ENCODE measurements around the gene STK35. TPM values are rescaled to one million over a fixed set of nuclear protein-coding genes. Genes with fewer than 3 reads are reported as not detected.

The STK35 gene
- total RNA-seq, result 10 to 100 TPM; 19.1 to 19.9 TPM

DNA sequence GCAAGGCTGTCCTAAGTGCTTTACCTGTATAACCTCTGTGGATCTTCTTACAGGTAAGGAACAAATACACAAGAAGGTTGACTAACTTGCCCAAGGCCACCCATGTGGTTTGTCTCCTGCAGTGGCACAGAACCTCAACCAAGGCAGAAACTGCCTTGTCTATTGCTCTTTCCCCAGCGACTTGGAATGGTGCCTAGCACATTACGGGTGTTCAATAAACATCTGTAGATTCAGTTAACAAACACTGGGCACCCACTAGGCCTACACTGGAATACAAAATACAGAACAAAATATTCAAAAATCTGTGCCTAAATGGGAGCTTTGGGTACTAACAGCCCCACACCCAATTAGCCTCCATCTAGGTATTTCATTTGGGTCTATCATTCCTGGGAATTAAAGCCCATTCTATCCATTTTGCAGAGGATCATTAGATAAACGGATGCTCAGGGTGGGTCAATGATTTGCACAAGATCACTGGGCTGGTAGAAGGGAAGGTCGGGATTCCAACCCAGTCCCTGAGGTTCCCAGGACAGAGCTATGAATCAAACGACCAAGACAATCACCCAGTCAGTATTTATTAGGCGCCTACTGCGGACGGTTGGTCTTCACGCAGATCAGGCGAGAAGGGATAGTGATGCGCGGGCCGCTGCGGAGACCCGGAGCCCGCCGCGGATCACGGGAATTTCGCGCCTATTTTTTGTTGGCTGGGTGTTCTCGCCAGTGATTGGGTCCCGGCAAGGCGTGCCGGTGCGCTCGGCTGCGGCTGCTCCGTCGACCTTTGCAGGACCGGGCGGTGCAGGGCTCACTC is at the start of gene STK35:
Gene STK35 (plus strand): TSS at position 771 of the 808 bp plus-strand sequence. CDS start 55 bp downstream, outside the sequence.
- peaks cover 35% of the 10 kb centered on the region for H3K4me1 Mint-ChIP-seq
- H3K4me3 Mint-ChIP-seq, result peak within 1 kb of the TSS; percentile 95
- DNase-seq, result peak; percentile 82
- no peaks in the 10 kb centered on the region for H3K27me3 Mint-ChIP-seq
- peaks cover 25% of the 10 kb centered on the region for H3K36me3 Mint-ChIP-seq
- H3K27ac Mint-ChIP-seq, result peak within 1 kb of the TSS; percentile 99
- H3K9me3 Mint-ChIP-seq, result no peaks in the 10 kb centered on the region

GRCh38 chr20:2051946-2052345 is 49.7 kb upstream of the STK35 start:
- Mint-ChIP-seq H3K27ac (no peak overlapping the region), H3K4me1 (no peaks in the 10 kb centered on the region), H3K4me3 (no peak overlapping the region), H3K27me3 (peaks cover 28% of the 10 kb centered on the region), H3K9me3 (peaks cover 1% of the 10 kb centered on the region), H3K36me3 (no peaks in the 10 kb centered on the region)
- DNase-seq, result no peak

DNA sequence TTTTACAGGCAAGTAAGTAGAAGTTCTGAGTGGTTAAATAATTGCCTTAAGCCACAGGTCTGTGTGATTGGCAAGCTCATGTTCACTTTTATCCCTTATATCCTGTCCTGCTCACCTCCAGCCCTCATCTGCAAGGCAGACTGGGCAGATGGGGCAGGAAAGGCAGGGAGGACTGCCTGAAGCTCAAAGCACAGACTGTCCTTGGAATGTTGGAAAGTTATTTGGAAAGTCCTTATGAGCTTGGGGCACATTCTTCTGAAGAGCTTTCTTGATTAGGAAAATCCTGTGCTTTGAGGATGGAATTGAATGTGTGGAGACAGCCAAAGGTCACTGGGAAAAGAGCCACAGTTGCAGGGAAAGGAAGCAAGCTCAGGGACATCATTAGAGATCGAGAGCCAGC is 48.9 kb upstream of the STK35 start:
- H3K9me3 Mint-ChIP-seq, result peaks cover 5% of the 10 kb centered on the region
- H3K36me3 Mint-ChIP-seq, result no peaks in the 10 kb centered on the region
- no peak overlapping the region for H3K27ac Mint-ChIP-seq
- H3K4me1 Mint-ChIP-seq, result no peaks in the 10 kb centered on the region
- no peak overlapping the region for H3K4me3 Mint-ChIP-seq
- peaks cover 35% of the 10 kb centered on the region for H3K27me3 Mint-ChIP-seq
- DNase-seq, result no peak

- Mint-ChIP-seq H3K27ac (no peak overlapping the region), H3K4me3 (no peak overlapping the region), H3K4me1 (no peaks in the 10 kb centered on the region), H3K9me3 (peaks cover 13% of the 10 kb centered on the region), H3K27me3 (peaks cover 40% of the 10 kb centered on the region), H3K36me3 (no peaks in the 10 kb centered on the region)
- no peak for DNase-seq
Observed at GRCh38 chr20:2053615-2054014, 48.0 kb upstream of the STK35 start.

DNA sequence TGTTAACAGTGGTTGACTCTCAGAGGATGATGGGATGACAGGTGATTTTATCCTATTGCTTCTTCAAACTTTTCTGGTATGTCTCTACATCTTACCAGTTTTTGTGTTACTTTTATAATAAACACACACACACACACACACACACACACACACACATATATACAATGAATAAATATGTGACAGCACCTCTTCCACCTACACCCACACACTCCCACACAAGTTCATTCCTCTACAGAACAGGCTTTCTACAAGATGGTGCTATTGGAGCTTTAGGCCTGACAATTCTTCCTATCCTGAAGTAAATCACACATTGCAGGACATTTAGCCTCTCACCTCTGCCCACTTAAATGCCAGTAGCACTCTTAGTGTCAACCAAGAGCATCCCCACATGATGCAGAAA is 46.7 kb upstream of the STK35 start:
- H3K27me3 Mint-ChIP-seq, result peaks cover 35% of the 10 kb centered on the region
- H3K36me3 Mint-ChIP-seq, result no peaks in the 10 kb centered on the region
- no peak overlapping the region for H3K27ac Mint-ChIP-seq
- H3K9me3 Mint-ChIP-seq, result peaks cover 14% of the 10 kb centered on the region
- no peak for DNase-seq
- H3K4me3 Mint-ChIP-seq, result no peak overlapping the region
- no peaks in the 10 kb centered on the region for H3K4me1 Mint-ChIP-seq

- no peak for DNase-seq
- H3K4me1 Mint-ChIP-seq, result no peaks in the 10 kb centered on the region
- H3K27ac Mint-ChIP-seq, result no peak overlapping the region
- no peaks in the 10 kb centered on the region for H3K36me3 Mint-ChIP-seq
- H3K9me3 Mint-ChIP-seq, result peaks cover 13% of the 10 kb centered on the region
- H3K27me3 Mint-ChIP-seq, result peaks cover 50% of the 10 kb centered on the region
- H3K4me3 Mint-ChIP-seq, result no peak overlapping the region
Observed at GRCh38 chr20:2059411-2059810, 42.2 kb upstream of the STK35 start.

DNA sequence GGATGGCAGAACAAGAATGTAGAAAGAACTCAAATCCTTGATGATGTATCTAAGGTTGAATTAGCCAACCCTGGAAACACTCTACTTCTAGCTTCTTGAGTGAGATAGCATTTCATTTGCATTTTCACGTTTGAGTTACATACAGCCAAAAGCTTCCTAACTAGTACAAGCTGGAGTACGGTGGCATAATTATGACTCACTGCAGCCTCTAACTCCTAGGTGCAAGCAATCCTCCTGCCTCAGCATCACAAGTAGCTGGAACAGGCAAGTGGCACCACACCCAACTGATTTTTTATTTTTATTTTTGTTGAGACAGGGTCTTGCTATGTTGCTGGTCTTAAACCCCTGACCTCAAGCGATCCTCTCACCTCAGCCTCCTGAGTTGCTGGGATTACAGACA is 36.5 kb upstream of the STK35 start:
- H3K27ac Mint-ChIP-seq, result no peak overlapping the region

DNA sequence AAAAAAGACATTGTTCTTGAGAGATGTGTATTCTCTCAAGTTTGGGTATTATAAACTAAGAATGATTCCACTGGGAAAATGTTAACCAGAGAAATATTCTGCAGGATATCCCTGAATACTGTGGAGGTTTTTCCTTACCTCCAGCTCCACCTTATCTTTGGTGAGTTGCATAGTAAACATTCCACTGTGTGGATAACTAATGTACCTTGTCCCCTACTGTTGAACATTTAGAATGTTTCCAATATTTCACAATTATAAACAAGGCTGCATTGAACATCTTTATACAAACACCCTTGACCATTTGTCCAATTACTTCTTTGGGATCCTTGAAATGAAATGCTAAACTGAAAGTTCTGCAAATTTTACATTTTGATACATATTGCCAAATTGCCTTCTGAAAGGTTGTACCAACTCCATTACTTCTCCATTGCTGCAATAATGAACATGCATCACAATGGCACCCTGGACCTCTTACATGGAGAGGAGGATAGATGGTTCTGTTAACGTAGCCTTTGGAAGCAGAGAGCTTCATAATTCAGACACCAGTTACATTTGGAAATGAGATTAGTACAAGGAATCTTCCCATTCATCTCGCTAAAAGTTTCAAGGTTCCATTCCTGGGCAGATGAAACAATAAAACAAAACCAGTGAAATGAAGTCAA is 35.0 kb upstream of the STK35 start:
- no peaks in the 10 kb centered on the region for H3K4me1 Mint-ChIP-seq
- no peak overlapping the region for H3K4me3 Mint-ChIP-seq
- H3K36me3 Mint-ChIP-seq, result no peaks in the 10 kb centered on the region
- H3K27me3 Mint-ChIP-seq, result peaks cover 54% of the 10 kb centered on the region
- no peak overlapping the region for H3K27ac Mint-ChIP-seq
- no peak for DNase-seq
- H3K9me3 Mint-ChIP-seq, result peaks cover 2% of the 10 kb centered on the region

More for the DNA sequence above, 36.5 kb upstream of the STK35 start:
- Mint-ChIP-seq H3K27me3 (peaks cover 48% of the 10 kb centered on the region), H3K36me3 (no peaks in the 10 kb centered on the region), H3K9me3 (peaks cover 1% of the 10 kb centered on the region), H3K4me1 (no peaks in the 10 kb centered on the region), H3K4me3 (no peak overlapping the region)
- DNase-seq, result no peak

DNA sequence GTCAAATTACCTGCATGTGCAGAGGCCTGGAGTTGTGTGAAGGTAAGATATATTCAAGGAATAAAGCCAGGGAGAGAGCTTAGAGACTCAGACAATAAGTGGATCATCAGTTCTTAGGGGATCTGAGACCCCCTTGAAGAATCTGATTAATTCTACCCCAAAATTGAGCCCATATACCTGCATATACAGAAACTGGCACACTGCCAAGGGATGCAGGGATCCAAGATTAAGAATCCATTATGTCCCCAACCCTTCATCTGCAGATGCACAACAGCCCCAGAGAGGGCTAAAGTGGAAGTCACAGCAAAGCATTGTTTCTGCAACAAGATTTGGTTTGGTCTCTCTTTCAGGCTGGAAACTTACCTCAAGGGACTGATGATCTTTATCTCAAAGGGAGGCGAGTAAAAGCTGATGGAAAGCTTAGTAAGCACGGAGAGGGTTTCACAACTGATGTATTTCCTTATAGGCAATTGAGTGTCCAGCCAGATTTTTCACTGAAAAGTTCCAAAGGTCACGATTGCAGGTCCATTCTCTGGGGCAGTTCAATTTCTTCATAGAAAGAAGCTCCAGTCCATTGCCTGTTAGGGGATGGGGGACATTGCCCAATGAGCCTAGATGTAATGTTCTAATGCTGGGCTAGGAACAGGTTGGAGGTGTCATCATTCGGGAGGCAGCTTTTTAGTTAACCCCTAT is 20.9 kb upstream of the STK35 start:
- H3K27me3 Mint-ChIP-seq, result peaks cover 22% of the 10 kb centered on the region
- H3K36me3 Mint-ChIP-seq, result no peaks in the 10 kb centered on the region

DNA sequence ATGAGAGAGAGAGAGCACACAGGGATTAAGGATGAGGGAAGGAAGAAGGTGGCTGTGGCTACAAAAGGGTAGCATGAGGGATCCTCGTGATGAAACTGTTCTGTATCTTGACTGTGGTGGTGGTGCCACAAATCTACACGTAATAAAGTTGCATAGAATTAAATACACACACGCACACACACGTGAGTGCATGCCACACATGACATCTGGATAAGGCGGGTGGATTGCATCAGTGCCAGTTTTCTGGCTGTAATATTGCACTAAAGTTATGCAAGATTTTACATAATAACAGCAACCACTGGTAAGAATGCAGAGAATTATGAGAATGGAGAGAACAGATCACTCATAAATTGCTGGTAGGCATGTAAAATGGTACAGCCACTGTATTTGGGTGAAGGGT is 16.9 kb upstream of the STK35 start:
- DNase-seq, result no peak
- Mint-ChIP-seq H3K9me3 (no peaks in the 10 kb centered on the region), H3K27me3 (peaks cover 37% of the 10 kb centered on the region), H3K4me3 (no peak overlapping the region), H3K36me3 (no peaks in the 10 kb centered on the region), H3K4me1 (no peaks in the 10 kb centered on the region), H3K27ac (no peak overlapping the region)

More for the DNA sequence above, 20.9 kb upstream of the STK35 start:
- DNase-seq, result no peak
- H3K27ac Mint-ChIP-seq, result no peak overlapping the region
- no peaks in the 10 kb centered on the region for H3K9me3 Mint-ChIP-seq
- no peaks in the 10 kb centered on the region for H3K4me1 Mint-ChIP-seq
- H3K4me3 Mint-ChIP-seq, result no peak overlapping the region

- H3K27ac Mint-ChIP-seq, result no peak overlapping the region
- no peak for DNase-seq
- H3K9me3 Mint-ChIP-seq, result no peaks in the 10 kb centered on the region
- no peak overlapping the region for H3K4me3 Mint-ChIP-seq
- H3K36me3 Mint-ChIP-seq, result no peaks in the 10 kb centered on the region
- H3K27me3 Mint-ChIP-seq, result peaks cover 48% of the 10 kb centered on the region
- peaks cover 2% of the 10 kb centered on the region for H3K4me1 Mint-ChIP-seq
Observed at GRCh38 chr20:2086177-2086979, 15.2 kb upstream of the STK35 start.

GRCh38 chr20:2086980-2087377 is 14.6 kb upstream of the STK35 start:
- no peak overlapping the region for H3K27ac Mint-ChIP-seq
- no peak overlapping the region for H3K4me3 Mint-ChIP-seq
- no peak for DNase-seq
- H3K4me1 Mint-ChIP-seq, result peaks cover 2% of the 10 kb centered on the region
- H3K9me3 Mint-ChIP-seq, result no peaks in the 10 kb centered on the region
- H3K36me3 Mint-ChIP-seq, result no peaks in the 10 kb centered on the region
- peaks cover 47% of the 10 kb centered on the region for H3K27me3 Mint-ChIP-seq

GRCh38 chr20:2088891-2089290 is 12.7 kb upstream of the STK35 start:
- H3K4me3 Mint-ChIP-seq, result no peak overlapping the region
- H3K4me1 Mint-ChIP-seq, result peaks cover 2% of the 10 kb centered on the region
- no peaks in the 10 kb centered on the region for H3K9me3 Mint-ChIP-seq
- H3K36me3 Mint-ChIP-seq, result no peaks in the 10 kb centered on the region
- H3K27me3 Mint-ChIP-seq, result peaks cover 55% of the 10 kb centered on the region
- DNase-seq, result no peak
- no peak overlapping the region for H3K27ac Mint-ChIP-seq

GRCh38 chr20:2089447-2089846 is 12.2 kb upstream of the STK35 start:
- no peak overlapping the region for H3K4me3 Mint-ChIP-seq

More at GRCh38 chr20:2089447-2089846, 12.2 kb upstream of the STK35 start:
- no peak for DNase-seq
- Mint-ChIP-seq H3K36me3 (no peaks in the 10 kb centered on the region), H3K27me3 (peaks cover 54% of the 10 kb centered on the region), H3K4me1 (peaks cover 2% of the 10 kb centered on the region), H3K9me3 (no peaks in the 10 kb centered on the region), H3K27ac (no peak overlapping the region)
